HG03565 (cell line): Measurements from ENCODE around the gene COL5A3.
"Not testable (repeated sequence)": the region's sequence is repeated elsewhere in the genome, so short reads cannot be mapped to it uniquely, and the experiment has no call there.

Source experiments
- ATAC-seq: cut with Tn5 transposase; IDR thresholded peaks from one replicate; pipeline ENCODE4 v1.9.1; 2021; ENCODE audit warnings: mild to moderate bottlenecking, moderate library complexity; ENCODE audit not compliant: unreplicated experiment

The COL5A3 gene

GRCh38 chr19:9940778-9941177, 69.5 kb downstream of the COL5A3 start:
- ATAC-seq: no peak

- ATAC-seq: no peak
Observed at GRCh38 chr19:9939301-9939913, 70.9 kb downstream of the COL5A3 start.

- no peak for ATAC-seq
Observed at GRCh38 chr19:9937001-9937411, 73.3 kb downstream of the COL5A3 start.

- no peak for ATAC-seq
Observed at GRCh38 chr19:9936326-9937000, 73.8 kb downstream of the COL5A3 start, which contains the start of gene OLFM2. OLFM2 (minus strand) TSS chr19:9936515; CDS start chr19:9936366, 149 bp downstream.

- no peak for ATAC-seq
Observed at GRCh38 chr19:9935506-9936325, 74.6 kb downstream of the COL5A3 start.

- ATAC-seq: no peak
Observed at GRCh38 chr19:9934132-9934950, 76.0 kb downstream of the COL5A3 start.

- ATAC-seq: no peak
Observed at GRCh38 chr19:9932835-9933234, 77.5 kb downstream of the COL5A3 start.

- ATAC-seq: no peak
Observed at GRCh38 chr19:9931629-9932028, 78.7 kb downstream of the COL5A3 start.

GRCh38 chr19:9923440-9923839, 86.9 kb downstream of the COL5A3 start:
- no peak for ATAC-seq

GRCh38 chr19:9922782-9923379, 87.4 kb downstream of the COL5A3 start:
- ATAC-seq: not testable (repeated sequence)

GRCh38 chr19:9917321-9917720, 93.0 kb downstream of the COL5A3 start:
- ATAC-seq: no peak

GRCh38 chr19:9916719-9917118, 93.6 kb downstream of the COL5A3 start:
- ATAC-seq: no peak

GRCh38 chr19:9914315-9915207, 95.7 kb downstream of the COL5A3 start:
- no peak for ATAC-seq

GRCh38 chr19:9914001-9914314, 96.3 kb downstream of the COL5A3 start:
- no peak for ATAC-seq

- no peak for ATAC-seq
Observed at GRCh38 chr19:9913237-9914000, 96.9 kb downstream of the COL5A3 start.

- no peak for ATAC-seq
Observed at GRCh38 chr19:9912551-9913236, 97.6 kb downstream of the COL5A3 start.

GRCh38 chr19:9911524-9912185, 98.6 kb downstream of the COL5A3 start:
- ATAC-seq: no peak

GRCh38 chr19:9910625-9911024, 99.7 kb downstream of the COL5A3 start:
- ATAC-seq: no peak
